PC-9 (cell line): ENCODE measurements around the gene WFIKKN2. TPM values are rescaled to one million over a fixed set of nuclear protein-coding genes. Genes with fewer than 3 reads are reported as not detected.

Source experiments
- BruUV-seq: library from RNA; stranded (reverse); fragments of 400-500 nt; replicated peaks from 2 replicates; lab custom pipeline; 2021; lab: Mats Ljungman, UMichigan
- CTCF ChIA-PET: fragments of 300-600 bp; sonication (Branson Sonifier 250); formaldehyde crosslinking; loops from one replicate; lab custom pipeline; 2022; ENCODE audit warnings: antibody characterized with exemption; lab: Charles Lee
- POLR2A ChIA-PET: fragments of 300-600 bp; sonication (Branson Sonifier 250); formaldehyde crosslinking; loops from one replicate; lab custom pipeline; 2022; ENCODE audit warnings: antibody characterized with exemption; ENCODE audit not compliant: unreplicated experiment; lab: Charles Lee
- DNase-seq, 2 experiments: peaks; one replicate each; pipeline versions ENCODE4 v3.0.0 to v3.0.0-alpha.2; 2015 to 2022; ENCODE audit warnings: mixed read lengths in 1 of 2
- H2AFZ ChIP-seq: fragments of 200-600 bp; sonication (generic); 2 replicates; pipeline ENCODE4 v1.8.1; 2017; ENCODE audit warnings: antibody characterized with exemption
- H3F3A ChIP-seq: fragments of 200-600 bp; sonication (generic); 2 replicates; pipeline ENCODE4 v1.8.1; 2017; ENCODE audit warnings: antibody characterized with exemption, mild to moderate bottlenecking, low read depth; ENCODE audit not compliant: insufficient read depth
- H3K27ac ChIP-seq: fragments of 200-600 bp; sonication (generic); 2 replicates; pipeline ENCODE4 v1.6.1; 2016; ENCODE audit warnings: mixed run types
- H3K27me3 ChIP-seq: fragments of 200-600 bp; sonication (generic); 2 replicates; pipeline ENCODE4 v1.6.1; 2016; ENCODE audit warnings: low read depth, mixed run types; ENCODE audit not compliant: insufficient read depth
- H3K36me3 ChIP-seq: fragments of 200-600 bp; sonication (generic); 2 replicates; pipeline ENCODE4 v1.6.1; 2016; ENCODE audit warnings: low read depth, mixed run types
- H3K4me1 ChIP-seq: fragments of 200-600 bp; sonication (generic); replicated peaks from 2 replicates; pipeline ENCODE4 v1.6.1; 2016; ENCODE audit warnings: mixed run types; ENCODE audit not compliant: insufficient read depth
- H3K4me2 ChIP-seq: fragments of 200-600 bp; sonication (generic); 2 replicates; pipeline ENCODE4 v1.6.1; 2017; ENCODE audit warnings: mixed run types
- H3K4me3 ChIP-seq: fragments of 200-600 bp; sonication (generic); 2 replicates; pipeline ENCODE4 v1.6.1; 2016; ENCODE audit warnings: mixed run types
- H3K79me2 ChIP-seq: fragments of 200-600 bp; sonication (generic); 2 replicates; pipeline ENCODE4 v1.6.1; 2017; ENCODE audit warnings: low read depth, mixed run types
- H3K9me2 ChIP-seq: fragments of 200-600 bp; sonication (generic); 2 replicates; pipeline ENCODE4 v1.8.1; 2017; ENCODE audit warnings: mild to moderate bottlenecking; ENCODE audit not compliant: insufficient read depth
- H3K9me3 ChIP-seq: fragments of 200-600 bp; sonication (generic); 2 replicates; pipeline ENCODE4 v1.8.1; 2016; ENCODE audit warnings: low read depth; ENCODE audit not compliant: insufficient read depth
- H4K20me1 ChIP-seq: fragments of 200-600 bp; sonication (generic); 2 replicates; pipeline ENCODE4 v1.8.1; 2017; ENCODE audit not compliant: insufficient read depth
- EZH2 ChIP-seq: fragments of 200-600 bp; sonication (generic); IDR thresholded peaks from 2 replicates; pipeline ENCODE4 v1.8.0; 2017; ENCODE audit warnings: antibody characterized with exemption, low read depth
- intact Hi-C: fragments of 100-400 bp; cut with micrococcal nuclease; formaldehyde crosslinking; loops from one replicate; pipeline ENCODE4 v1.10.0; 2022; ENCODE audit not compliant: unreplicated experiment
- total RNA-seq: library from RNA; stranded (reverse); gene quantifications from 2 replicates; pipeline ENCODE4 v1.2.3, GENCODE V29; 2021
- TF ChIP-seq, protein P1 (sequence below): fragments of 200-600 bp; sonication (generic); conservative IDR thresholded peaks from 2 replicates; pipeline ENCODE4 v1.6.1; 2017; ENCODE audit warnings: mixed run types, antibody characterized with exemption, mild to moderate bottlenecking, moderate library complexity

WFIKKN2 gene
- total RNA-seq, 1 experiment from 2014 or later = not detected

DNA sequence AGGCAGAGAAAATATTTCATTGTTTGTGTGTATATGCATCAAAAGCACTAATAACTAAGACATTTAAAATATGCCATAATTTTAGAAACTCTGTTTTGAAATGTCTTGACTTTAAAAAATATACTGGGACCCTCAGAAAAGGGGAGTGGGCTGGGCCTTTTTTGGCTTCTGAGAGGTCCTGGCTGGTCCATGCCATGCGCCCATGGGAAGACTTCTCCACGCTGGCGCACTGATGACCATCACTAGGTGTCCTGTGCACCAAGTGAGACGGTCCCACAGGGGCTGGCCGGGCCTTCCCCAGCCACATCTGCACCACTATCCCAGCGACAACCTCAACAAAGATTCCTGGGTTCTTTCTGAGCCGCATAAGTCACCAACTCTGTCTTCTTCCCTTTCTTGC lies 27.0 kb upstream of the WFIKKN2 start:
- CTCF ChIA-PET = no interaction called here
- no peaks in the 10 kb centered on the region for H3K9me2 ChIP-seq
- BruUV-seq = no TSS peak
- POLR2A ChIA-PET = no interaction called here
- TF ChIP-seq, protein P1, sequence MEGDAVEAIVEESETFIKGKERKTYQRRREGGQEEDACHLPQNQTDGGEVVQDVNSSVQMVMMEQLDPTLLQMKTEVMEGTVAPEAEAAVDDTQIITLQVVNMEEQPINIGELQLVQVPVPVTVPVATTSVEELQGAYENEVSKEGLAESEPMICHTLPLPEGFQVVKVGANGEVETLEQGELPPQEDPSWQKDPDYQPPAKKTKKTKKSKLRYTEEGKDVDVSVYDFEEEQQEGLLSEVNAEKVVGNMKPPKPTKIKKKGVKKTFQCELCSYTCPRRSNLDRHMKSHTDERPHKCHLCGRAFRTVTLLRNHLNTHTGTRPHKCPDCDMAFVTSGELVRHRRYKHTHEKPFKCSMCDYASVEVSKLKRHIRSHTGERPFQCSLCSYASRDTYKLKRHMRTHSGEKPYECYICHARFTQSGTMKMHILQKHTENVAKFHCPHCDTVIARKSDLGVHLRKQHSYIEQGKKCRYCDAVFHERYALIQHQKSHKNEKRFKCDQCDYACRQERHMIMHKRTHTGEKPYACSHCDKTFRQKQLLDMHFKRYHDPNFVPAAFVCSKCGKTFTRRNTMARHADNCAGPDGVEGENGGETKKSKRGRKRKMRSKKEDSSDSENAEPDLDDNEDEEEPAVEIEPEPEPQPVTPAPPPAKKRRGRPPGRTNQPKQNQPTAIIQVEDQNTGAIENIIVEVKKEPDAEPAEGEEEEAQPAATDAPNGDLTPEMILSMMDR = no peak
- no peak for TF ChIP-seq EZH2
- H3K27ac ChIP-seq = no peak overlapping the region
- H3K9me3 ChIP-seq = no peaks in the 10 kb centered on the region
- no peak overlapping the region for H2AFZ ChIP-seq
- no peaks in the 10 kb centered on the region; the same call in 1 of the 2 replicates for H3F3A ChIP-seq
- DNase-seq = no peak
- no peaks in the 10 kb centered on the region for H3K4me1 ChIP-seq
- H3K27me3 ChIP-seq = no peaks in the 10 kb centered on the region
- H3K36me3 ChIP-seq = no peaks in the 10 kb centered on the region
- no peak overlapping the region for H3K4me3 ChIP-seq
- H3K4me2 ChIP-seq = no peak overlapping the region
- intact Hi-C loops = no loop called here
- no peaks in the 10 kb centered on the region for H4K20me1 ChIP-seq
- no peaks in the 10 kb centered on the region for H3K79me2 ChIP-seq

DNA sequence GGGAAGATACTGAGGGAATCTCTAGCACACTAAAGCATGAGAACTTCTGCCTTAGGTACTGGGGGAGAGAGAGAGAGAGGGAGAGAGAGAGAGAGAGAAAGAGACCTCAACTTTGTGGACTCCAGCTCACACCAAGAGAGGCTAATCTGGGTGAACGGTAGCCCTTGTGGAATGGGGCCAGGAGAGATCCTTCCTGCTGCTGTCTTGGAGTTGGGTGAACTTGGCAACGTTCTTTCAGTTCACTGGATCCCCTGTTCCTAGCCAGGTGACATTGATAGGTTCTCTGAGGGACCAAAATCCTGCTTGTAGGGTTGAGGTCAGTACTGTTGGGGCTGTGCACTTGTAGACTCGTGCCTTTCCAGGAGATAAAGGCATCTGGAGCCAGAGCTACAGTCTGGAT lies 26.5 kb upstream of the WFIKKN2 start:
- no TSS peak for BruUV-seq
- Histone ChIP-seq H3K27me3 (no peaks in the 10 kb centered on the region), H3K9me3 (no peaks in the 10 kb centered on the region), H3K4me1 (no peaks in the 10 kb centered on the region), H2AFZ (no peak overlapping the region), H3K79me2 (no peaks in the 10 kb centered on the region), H3K27ac (no peak overlapping the region), H3K4me3 (no peak overlapping the region), H3K36me3 (no peaks in the 10 kb centered on the region), H3K9me2 (no peaks in the 10 kb centered on the region), H4K20me1 (no peaks in the 10 kb centered on the region), H3F3A (no peaks in the 10 kb centered on the region; the same call in 1 of the 2 replicates), H3K4me2 (no peak overlapping the region)
- POLR2A ChIA-PET = no interaction called here
- TF ChIP-seq EZH2 = no peak
- TF ChIP-seq, protein P1 = no peak
- DNase-seq = no peak
- CTCF ChIA-PET = no interaction called here
- intact Hi-C loops = no loop called here

DNA sequence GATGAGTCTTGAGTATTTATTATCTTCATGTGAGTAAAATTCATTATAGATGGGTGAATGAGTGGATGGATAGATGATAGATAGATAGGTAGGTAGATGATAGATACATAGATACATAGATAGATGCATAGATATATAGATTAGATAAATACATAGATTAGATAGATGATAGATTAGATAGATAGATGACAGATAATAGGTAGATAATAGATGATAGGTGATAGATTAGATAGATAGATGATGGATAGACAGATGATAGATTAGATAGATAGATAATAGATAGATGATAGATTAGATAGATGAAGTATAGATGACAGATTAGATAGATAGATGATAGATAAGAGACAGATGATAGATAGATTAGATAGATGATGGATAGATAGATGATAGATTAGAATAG lies 21.8 kb upstream of the WFIKKN2 start:
- Histone ChIP-seq H3K79me2 (no peaks in the 10 kb centered on the region), H3K4me3 (no peak overlapping the region), H4K20me1 (no peaks in the 10 kb centered on the region), H2AFZ (no peak overlapping the region), H3K27ac (no peak overlapping the region), H3K27me3 (no peaks in the 10 kb centered on the region), H3K9me3 (no peaks in the 10 kb centered on the region), H3K9me2 (no peaks in the 10 kb centered on the region), H3K4me1 (peaks cover 13% of the 10 kb centered on the region), H3F3A (no peaks in the 10 kb centered on the region), H3K36me3 (no peaks in the 10 kb centered on the region), H3K4me2 (no peak overlapping the region)
- DNase-seq = no peak
- no TSS peak for BruUV-seq
- ChIA-PET CTCF (no interaction called here), POLR2A (no interaction called here)
- TF ChIP-seq EZH2 = no peak
- intact Hi-C loops = no loop called here

DNA sequence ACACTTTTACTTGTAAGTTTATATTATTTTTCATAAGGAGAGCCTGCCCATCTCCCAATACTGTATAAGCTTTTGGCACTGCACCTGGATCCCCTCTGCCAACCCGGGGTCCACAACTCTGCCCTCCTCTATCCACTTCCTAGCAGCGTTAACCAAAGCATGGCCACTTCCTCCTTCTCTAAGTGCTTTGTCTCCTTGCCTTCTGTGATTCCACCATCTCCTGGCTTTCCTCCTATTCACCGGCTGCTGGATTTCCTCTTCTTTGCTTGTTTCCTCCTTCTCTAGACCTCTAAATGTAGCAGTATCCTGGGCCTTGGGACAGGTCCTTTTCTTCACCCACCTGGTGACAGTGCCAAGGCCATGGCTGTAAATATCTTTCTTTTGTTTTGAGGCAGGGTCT lies 20.0 kb upstream of the WFIKKN2 start:
- CTCF ChIA-PET = no interaction called here
- no peaks in the 10 kb centered on the region for H4K20me1 ChIP-seq

More for the DNA sequence above, 20.0 kb upstream of the WFIKKN2 start:
- BruUV-seq = no TSS peak
- intact Hi-C loops = no loop called here
- TF ChIP-seq EZH2 = no peak
- TF ChIP-seq, protein P1 = no peak
- Histone ChIP-seq H3F3A (no peaks in the 10 kb centered on the region), H3K27ac (no peak overlapping the region), H3K79me2 (no peaks in the 10 kb centered on the region), H3K4me2 (no peak overlapping the region), H3K27me3 (no peaks in the 10 kb centered on the region), H3K9me3 (no peaks in the 10 kb centered on the region), H3K4me1 (peaks cover 20% of the 10 kb centered on the region), H3K9me2 (no peaks in the 10 kb centered on the region), H3K4me3 (no peak overlapping the region), H2AFZ (no peak overlapping the region), H3K36me3 (no peaks in the 10 kb centered on the region)
- no peak for DNase-seq
- POLR2A ChIA-PET = no interaction called here
